Small intestine (tissue), 7 donors: ENCODE measurements around the gene NDUFA13. TPM values are rescaled to one million over a fixed set of nuclear protein-coding genes. Genes with fewer than 3 reads are reported as not detected.

Source experiments
- DNase-seq, 2 donors: peaks; one replicate each; pipeline versions ENCODE4 v3.0.0 to v3.0.0-alpha.2; 2013
- FAIRE-seq: peaks from 2 replicates; lab custom pipeline; 2012; peaks lifted over from hg19 to GRCh38; lab: Jason Lieb, UNC
- H3K27ac ChIP-seq, 3 donors: one replicate each; pipeline ENCODE4 v1.5.1; 2013; ENCODE audit warnings: low read length in 2 of 3, mild to moderate bottlenecking in 2 of 3, control low read depth in 1 of 3, inconsistent platforms in 1 of 3, low read depth in 1 of 3, moderate library complexity in 1 of 3
- H3K27me3 ChIP-seq, 3 donors: one replicate each; pipeline ENCODE4 v1.6.1; 2013; ENCODE audit warnings: low read length in 3 of 3, inconsistent platforms in 1 of 3; ENCODE audit not compliant: control insufficient read depth in 3 of 3, insufficient read depth in 3 of 3
- H3K36me3 ChIP-seq, 3 donors: one replicate each; pipeline ENCODE4 v1.6.1; 2013; ENCODE audit warnings: low read length in 3 of 3, inconsistent platforms in 1 of 3, low read depth in 1 of 3, mild to moderate bottlenecking in 1 of 3, moderate library complexity in 1 of 3; ENCODE audit not compliant: control insufficient read depth in 3 of 3, insufficient read depth in 2 of 3
- H3K4me1 ChIP-seq, 3 donors: one replicate each; pipeline ENCODE4 v1.6.1; 2013; ENCODE audit warnings: low read length in 2 of 3, inconsistent platforms in 1 of 3, low read depth in 1 of 3, mild to moderate bottlenecking in 1 of 3, moderate library complexity in 1 of 3; ENCODE audit not compliant: control insufficient read depth in 3 of 3, insufficient read depth in 2 of 3
- H3K4me3 ChIP-seq, 3 donors: one replicate each; pipeline ENCODE4 v1.5.1; 2013; ENCODE audit warnings: low read length in 3 of 3, control low read depth in 1 of 3, inconsistent platforms in 1 of 3, low read depth in 1 of 3, mild to moderate bottlenecking in 1 of 3, moderate library complexity in 1 of 3
- H3K9me3 ChIP-seq, 2 donors: one replicate each; pipeline ENCODE4 v1.6.1; 2013; ENCODE audit warnings: low read depth in 1 of 2, low read length in 1 of 2; ENCODE audit not compliant: control insufficient read depth in 2 of 2, insufficient read depth in 1 of 2
- WGBS, 3 donors: extraction: QIAGEN DNeasy Blood & Tissue Kit; methylation state at CpG; one replicate each; pipeline ENCODE4 v1.1.7; 2013; 5-methylcytosine and 5-hydroxymethylcytosine counted together
- polyA plus RNA-seq, 4 donors: library from polyadenylated mRNA; stranded (reverse) in 3 of 4; unstranded in 1 of 4; fragments of 200-250 nt in 3 of 4; fragments of 120-200 nt in 1 of 4; gene quantifications; one replicate each; pipeline versions ENCODE4 v1.2.1 to v1.2.3, GENCODE V29; 2013
- donor health status: healthy with polysubstance abuse.
- donor health status: control.
- donor health status: control.
- donor health status: Bipolar disorder and iron deficiency.
- donor health status: healthy.

Gene NDUFA13
- polyA plus RNA-seq, 4 donors, result 203 to 344 (median 339) TPM

DNA sequence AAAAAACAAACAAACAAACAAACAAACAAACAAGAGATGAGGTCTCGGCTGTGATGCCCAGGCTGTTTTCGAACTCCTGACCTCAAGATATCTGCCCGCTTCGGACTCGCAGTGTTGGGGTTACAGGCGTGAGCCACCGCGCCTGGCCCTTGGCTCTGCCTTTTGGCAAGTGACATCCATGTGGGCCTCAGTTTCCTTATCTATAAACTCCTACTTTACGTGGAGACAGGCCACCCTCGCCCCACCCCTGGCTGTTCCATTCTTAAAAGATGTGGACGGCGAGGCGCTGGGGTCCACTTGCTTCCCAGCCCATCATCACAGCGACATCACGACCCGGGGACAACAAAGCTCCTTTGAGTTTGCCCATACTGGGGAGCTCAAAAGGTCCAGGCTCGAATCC is 2.3 kb upstream of the NDUFA13 start:
- FAIRE-seq, result no peak

DNA sequence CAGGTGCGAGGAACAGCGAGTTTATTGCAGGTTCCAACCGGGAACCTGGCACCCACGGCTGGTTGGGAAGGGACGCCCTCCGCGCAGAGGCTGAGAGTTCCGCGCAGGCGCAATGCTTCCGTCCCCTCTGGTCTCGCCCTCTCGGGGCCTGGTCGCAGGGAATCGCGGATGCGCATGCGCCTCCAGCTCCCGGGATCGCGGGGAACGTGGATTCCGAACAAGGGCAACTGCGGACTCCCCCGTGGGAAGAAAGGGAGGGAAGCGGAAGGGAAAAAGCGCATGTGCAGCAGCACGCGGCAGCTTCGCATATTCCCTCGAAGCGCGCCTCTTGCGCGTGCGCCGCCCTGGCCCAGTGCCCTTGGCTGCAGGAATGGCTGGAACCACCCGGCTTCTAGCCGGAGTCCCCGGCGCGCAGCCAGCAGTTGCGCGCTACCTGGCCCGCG is 1.8 kb upstream of the NDUFA13 start:
- WGBS, 3 donors, result 29 to 80% (median 73%) methylated on average over 45 to 46 of the region's 46 CpGs
- DNase-seq, result peak in 1 of 2 donors; percentile 80

More for the DNA sequence above, 2.3 kb upstream of the NDUFA13 start:
- WGBS, 3 donors, result 87 to 96% (median 93%) methylated on average over 17 of the region's 17 CpGs
- peaks cover 0 to 10% (median 0%) of the 10 kb centered on the region in 3 donors for H3K27me3 ChIP-seq
- H3K4me1 ChIP-seq, result peaks cover 0 to 13% (median 9%) of the 10 kb centered on the region in 3 donors
- no peak overlapping the region for H3K27ac ChIP-seq
- H3K4me3 ChIP-seq, result peak overlapping the region in 1 of 3 donors; percentile 23
- peaks cover 0 to 20% of the 10 kb centered on the region in 2 donors for H3K9me3 ChIP-seq
- H3K36me3 ChIP-seq, result peaks cover 0 to 2% (median 0%) of the 10 kb centered on the region in 3 donors
- no peak for DNase-seq

GRCh38 chr19:19514881-19515641 is 964 bp upstream of the NDUFA13 start, which contains the start of gene TSSK6:
TSS of gene TSSK6 (minus strand) at chr19:19515548. CDS start at chr19:19515427, 121 bp downstream.
- DNase-seq (no peak), FAIRE-seq (no peak)
- Histone ChIP-seq H3K27me3 (peaks cover 0 to 10% (median 0%) of the 10 kb centered on the region in 3 donors), H3K4me3 (peak within 1 kb of the TSS; percentile 80 to 100 (median 81)), H3K4me1 (peaks cover 0 to 13% (median 9%) of the 10 kb centered on the region in 3 donors), H3K36me3 (peaks cover 0 to 12% (median 4%) of the 10 kb centered on the region in 3 donors), H3K9me3 (peaks cover 0 to 20% of the 10 kb centered on the region in 2 donors), H3K27ac (peak within 1 kb of the TSS; percentile 24 to 92 (median 60))
- 86 to 92% (median 92%) methylated on average over 73 to 74 of the region's 74 CpGs for WGBS, 3 donors

More for the DNA sequence above, 1.8 kb upstream of the NDUFA13 start:
- peaks cover 0 to 3% (median 2%) of the 10 kb centered on the region in 3 donors for H3K36me3 ChIP-seq
- peaks cover 0 to 10% (median 0%) of the 10 kb centered on the region in 3 donors for H3K27me3 ChIP-seq
- peaks cover 0 to 20% of the 10 kb centered on the region in 2 donors for H3K9me3 ChIP-seq
- no peak for FAIRE-seq
- H3K27ac ChIP-seq, result no peak overlapping the region
- peak overlapping the region in 1 of 3 donors; percentile 23 for H3K4me3 ChIP-seq
- H3K4me1 ChIP-seq, result peaks cover 0 to 13% (median 9%) of the 10 kb centered on the region in 3 donors

- Histone ChIP-seq H3K9me3 (peaks cover 0 to 20% of the 10 kb centered on the region in 2 donors), H3K4me1 (peaks cover 0 to 13% (median 9%) of the 10 kb centered on the region in 3 donors), H3K27ac (no peak overlapping the region), H3K36me3 (peaks cover 0 to 20% (median 6%) of the 10 kb centered on the region in 3 donors), H3K27me3 (peaks cover 0 to 10% (median 0%) of the 10 kb centered on the region in 3 donors), H3K4me3 (peak overlapping the region in 2 of 3 donors; percentile 80 to 100)
- WGBS, 3 donors, result 81 to 87% (median 85%) methylated on average over 10 of the region's 10 CpGs
- no peak for DNase-seq
- FAIRE-seq, result no peak
Observed at GRCh38 chr19:19517235-19517619, 1.2 kb downstream of the NDUFA13 start.

- 80 to 85% (median 82%) methylated on average over 6 of the region's 6 CpGs for WGBS, 3 donors
- Histone ChIP-seq H3K4me1 (peaks cover 0 to 6% (median 0%) of the 10 kb centered on the region in 3 donors), H3K9me3 (no peaks in the 10 kb centered on the region), H3K27ac (no peak overlapping the region), H3K27me3 (no peaks in the 10 kb centered on the region), H3K36me3 (peaks cover 3 to 44% (median 6%) of the 10 kb centered on the region in 3 donors), H3K4me3 (no peak overlapping the region)
- FAIRE-seq (no peak), DNase-seq (no peak)
Observed at GRCh38 chr19:19520989-19521388, 5.0 kb downstream of the NDUFA13 start.

DNA sequence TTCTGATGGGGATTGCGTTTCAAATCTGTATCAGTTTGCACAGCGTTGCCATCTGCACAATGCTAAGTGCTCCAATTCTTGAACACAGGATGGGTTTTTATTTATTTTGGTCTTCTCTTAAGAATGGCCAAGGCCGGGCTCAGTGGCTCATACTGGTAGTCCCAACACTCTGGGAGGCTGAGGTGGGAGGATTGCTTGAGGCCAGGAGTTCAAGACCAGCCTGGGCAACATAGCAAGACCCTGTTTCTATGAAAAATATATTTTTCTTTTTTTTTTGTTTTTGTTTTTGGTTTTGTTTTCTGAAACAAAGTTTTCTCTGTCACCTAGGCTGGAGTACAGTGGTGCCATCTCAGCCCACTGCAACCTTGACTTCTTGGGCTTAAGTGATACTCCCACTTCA is 7.2 kb downstream of the NDUFA13 start:
- Histone ChIP-seq H3K27me3 (no peaks in the 10 kb centered on the region), H3K36me3 (peaks cover 3 to 64% (median 6%) of the 10 kb centered on the region in 3 donors), H3K4me1 (no peaks in the 10 kb centered on the region), H3K4me3 (no peak overlapping the region), H3K27ac (no peak overlapping the region), H3K9me3 (no peaks in the 10 kb centered on the region)
- DNase-seq (no peak), FAIRE-seq (no peak)
- WGBS, 3 donors, result 92 to 94% (median 92%) methylated on average over 3 of the region's 3 CpGs

DNA sequence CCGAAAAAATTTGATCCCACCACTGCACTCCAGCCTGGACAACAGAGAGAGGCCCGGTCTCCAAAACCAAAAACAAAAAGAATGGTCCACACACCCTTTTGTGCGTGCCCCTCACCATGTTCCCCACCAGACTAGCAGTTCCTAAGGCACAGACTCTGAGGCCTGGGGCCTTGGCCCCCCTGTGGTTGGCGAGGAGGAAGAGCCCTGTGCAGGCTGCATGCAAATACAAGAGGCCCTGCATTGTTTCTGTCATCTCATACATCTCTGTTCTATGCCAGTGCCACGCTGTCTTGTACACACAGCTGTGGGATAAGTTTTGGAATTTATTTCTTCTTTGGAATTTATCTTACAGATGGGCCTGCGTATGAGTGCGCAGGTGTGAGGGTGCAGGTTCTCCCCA is 8.0 kb downstream of the NDUFA13 start:
- no peak overlapping the region for H3K4me3 ChIP-seq
- no peaks in the 10 kb centered on the region for H3K4me1 ChIP-seq
- WGBS, 3 donors, result 85 to 93% (median 87%) methylated on average over 7 of the region's 7 CpGs
- H3K27ac ChIP-seq, result no peak overlapping the region
- H3K9me3 ChIP-seq, result no peaks in the 10 kb centered on the region
- FAIRE-seq, result no peak
- H3K36me3 ChIP-seq, result peaks cover 3 to 66% (median 5%) of the 10 kb centered on the region in 3 donors
- H3K27me3 ChIP-seq, result no peaks in the 10 kb centered on the region
- no peak for DNase-seq

DNA sequence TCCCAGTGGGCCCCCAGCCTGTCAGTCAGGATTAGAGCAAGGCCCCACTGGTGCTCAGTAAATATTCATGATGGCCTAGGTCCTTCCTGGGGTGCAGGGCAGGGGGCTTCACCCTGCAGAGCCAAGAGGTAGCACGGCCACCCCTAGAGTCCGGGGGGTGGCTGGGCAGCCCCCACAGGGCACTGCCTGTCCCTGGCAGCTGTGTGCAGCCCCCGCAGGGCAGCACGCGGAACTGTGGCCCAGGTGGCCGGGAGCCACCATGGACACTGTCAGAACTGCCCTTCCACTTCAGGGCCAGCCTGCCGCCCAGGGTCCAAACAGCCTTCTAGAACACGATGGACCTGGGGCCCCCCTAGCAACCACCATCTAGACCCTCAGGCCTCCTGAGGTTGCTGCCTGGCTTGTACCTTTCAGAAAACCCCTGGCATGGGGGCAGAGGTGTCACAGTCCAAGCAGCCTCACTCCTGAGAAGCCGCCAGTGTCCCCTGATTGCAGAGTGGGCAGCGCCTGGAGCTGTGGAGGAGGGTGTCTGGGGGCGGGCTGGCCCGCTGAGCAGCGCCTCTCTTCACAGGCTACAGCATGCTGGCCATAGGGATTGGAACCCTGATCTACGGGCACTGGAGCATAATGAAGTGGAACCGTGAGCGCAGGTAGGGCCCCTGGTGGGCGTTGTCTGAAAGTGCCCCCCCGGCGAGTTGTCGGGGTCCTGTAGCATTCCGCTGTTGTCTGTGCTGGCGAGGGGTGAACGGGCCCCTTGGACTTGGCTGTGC is 9.8 kb downstream of the NDUFA13 start:
- FAIRE-seq (no peak), DNase-seq (no peak)
- WGBS, 3 donors, result 91 to 94% (median 94%) methylated on average over 22 to 23 of the region's 23 CpGs
- Histone ChIP-seq H3K36me3 (peaks cover 2 to 64% (median 3%) of the 10 kb centered on the region in 3 donors), H3K9me3 (no peaks in the 10 kb centered on the region), H3K27ac (no peak overlapping the region), H3K4me1 (no peaks in the 10 kb centered on the region), H3K4me3 (no peak overlapping the region), H3K27me3 (no peaks in the 10 kb centered on the region)
